Stimulated activated CD4-positive, alpha-beta T cell treated with anti-CD3 and anti-CD28 coated beads, Interleukin-2, amount 100 ng/mL, for 4 hours (primary cell): Measurements from ENCODE around the gene UFC1.

Experiments used
- DNase-seq: peaks from one replicate; pipeline ENCODE4 v3.0.0-alpha.2; 2020; ENCODE audit warnings: low read depth

Gene UFC1

DNA sequence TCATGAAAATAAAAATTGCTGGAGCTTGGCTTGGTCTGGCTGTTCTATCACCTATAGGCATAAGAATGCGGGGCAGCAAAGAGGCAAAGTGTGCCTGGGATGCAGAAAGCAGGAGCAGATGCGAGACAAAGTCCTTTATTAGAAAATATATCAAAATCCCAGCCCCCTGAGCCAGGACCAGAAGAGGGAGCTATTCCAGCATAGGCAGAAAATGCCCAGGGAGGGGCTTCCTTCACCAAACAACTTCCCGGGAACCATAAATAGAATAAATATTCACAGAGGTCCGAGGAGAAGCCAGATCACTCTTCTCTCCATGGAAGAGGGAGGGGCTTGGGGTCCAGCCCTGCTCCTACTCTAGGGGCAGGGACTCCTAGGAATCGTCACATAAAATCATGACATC, 17.4 kb downstream of the UFC1 start:
- no peak for DNase-seq

DNA sequence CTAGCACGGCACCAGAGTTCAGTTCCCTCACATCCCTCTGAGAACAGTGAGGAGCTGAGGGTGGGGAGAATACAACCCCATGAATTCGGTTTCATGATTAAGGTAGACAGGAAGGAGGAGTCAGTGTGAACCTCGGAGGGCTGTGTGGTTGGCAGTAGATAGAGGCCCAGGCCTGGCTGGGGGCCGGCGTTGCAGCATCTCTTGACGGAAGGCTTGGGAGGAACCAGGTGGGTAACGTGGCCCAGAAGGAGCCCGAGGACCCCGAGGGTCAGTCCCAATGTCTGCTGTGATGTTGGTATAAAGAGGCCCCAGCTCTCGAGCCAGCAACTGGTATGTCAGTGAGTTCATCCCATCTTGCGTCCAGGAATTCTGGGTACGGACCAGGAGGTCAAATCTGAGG, 17.9 kb downstream of the UFC1 start:
- DNase-seq, result no peak

DNA sequence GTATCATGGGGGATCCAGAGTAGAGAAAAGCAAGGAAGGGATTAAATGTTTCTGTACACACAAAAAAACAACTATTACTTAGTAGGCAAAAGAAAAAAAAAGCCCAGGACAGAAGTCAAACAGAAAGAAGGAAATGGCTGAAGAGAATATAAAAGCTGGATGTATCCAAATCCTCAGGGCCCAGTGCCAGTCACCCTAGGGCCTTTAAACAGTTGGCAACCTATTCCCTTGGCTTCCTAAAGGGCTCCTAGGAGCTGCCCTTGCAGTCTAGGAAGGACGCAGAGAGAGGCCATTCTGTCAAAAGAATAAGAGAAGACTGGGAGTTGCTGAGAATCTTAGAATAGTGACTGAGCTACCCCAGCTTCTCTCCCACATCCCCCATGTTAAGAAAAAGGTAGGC, 18.6 kb downstream of the UFC1 start:
- DNase-seq, result no peak

DNA sequence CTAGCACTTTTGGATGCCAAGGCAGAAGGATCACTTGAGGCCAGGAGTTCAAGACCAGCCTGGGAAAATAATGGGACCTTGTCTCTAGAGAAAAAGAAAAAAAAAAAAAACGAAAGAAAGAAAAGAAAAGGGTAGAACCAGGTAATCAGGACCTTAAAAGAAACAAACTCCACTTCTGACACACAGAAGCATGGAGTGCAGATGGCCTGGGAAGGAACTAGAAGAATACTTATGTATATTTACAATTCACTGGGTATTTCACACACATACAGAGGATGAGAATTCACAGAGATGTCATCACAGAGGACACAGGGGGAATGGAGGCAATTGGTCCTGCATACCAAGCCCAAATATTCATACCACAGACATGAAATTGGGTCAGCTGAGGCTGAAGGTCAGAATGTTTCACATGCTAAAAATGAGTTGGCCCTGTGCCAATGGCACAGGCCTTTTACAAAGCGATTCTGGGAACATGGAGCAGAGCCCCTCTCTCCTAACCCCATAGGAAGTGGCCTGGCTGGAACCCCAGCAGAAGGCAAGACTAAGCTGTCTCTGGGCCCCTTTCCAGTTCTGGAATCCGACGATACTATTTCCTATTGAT, 19.1 kb downstream of the UFC1 start:
- DNase-seq, result no peak

DNA sequence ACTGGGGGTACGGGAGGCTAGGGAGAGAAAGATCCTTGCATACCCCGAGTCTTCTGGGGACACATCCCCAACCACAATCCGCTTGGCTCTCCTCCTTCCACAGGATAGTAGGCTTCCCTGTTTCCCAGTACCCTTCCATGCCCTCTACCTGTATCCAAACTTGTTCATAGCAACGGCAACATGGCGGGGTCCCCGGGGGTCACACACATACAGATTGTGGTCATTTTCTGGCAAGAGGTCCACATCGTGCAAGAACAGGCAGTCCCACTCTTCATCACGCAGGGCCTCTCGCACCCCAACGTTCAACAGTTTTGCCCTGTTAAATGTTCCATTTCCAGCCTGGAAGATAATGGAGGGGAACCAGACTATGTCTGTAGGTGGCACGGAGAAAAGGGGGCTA, 19.9 kb downstream of the UFC1 start:
- DNase-seq, result no peak

DNA sequence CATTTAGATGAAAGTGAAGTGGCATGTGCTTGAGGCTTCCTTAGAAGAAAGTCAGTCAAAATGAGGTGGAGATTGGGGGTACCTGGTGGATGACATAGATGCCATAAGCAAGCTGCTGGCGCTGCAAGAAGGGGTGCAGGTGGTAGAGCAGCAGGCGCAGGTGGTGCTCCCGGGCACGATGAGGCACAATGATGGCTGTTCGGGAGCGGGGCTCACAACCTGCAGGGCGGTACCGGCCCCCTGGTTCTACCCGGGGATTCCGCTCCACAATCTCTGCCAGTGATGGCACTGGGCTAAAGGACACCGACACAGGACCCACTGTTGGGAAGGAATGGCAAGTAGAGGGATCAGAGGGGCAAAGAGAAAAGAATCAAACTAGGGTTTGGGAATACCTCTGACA, 21.1 kb downstream of the UFC1 start:
- DNase-seq, result no peak

DNA sequence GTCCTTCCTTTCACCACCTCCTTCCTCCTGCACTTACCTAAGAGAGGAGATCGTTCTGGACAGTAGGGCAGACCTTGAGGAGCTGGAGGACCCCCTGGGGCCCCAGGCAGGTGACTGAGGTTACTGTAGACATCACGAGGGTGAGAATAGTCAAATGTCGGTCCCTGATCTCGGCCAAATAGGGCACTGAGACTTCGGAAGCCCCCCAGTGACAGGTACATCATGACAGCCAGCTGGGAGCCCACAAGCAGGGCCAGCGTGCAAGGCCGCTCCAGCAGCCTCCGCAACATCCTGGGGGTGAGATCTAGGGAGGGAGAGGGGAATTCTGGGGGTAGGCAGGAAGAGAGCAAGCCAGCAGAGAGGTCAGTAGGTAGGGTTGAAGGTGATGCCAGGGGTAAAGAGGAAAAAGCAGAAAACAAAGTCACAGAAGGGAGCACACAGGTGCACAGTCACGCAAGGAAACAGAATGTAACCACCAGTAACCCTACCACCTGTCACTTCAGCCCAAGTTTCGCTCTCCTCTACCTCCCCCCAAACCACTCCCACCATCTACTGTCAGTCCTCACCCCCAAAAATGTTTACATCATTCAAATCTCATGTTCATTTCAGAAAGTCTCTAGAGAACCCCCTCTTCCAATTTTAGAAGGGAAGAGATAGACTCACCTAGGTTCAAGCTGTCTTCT, 22.1 kb downstream of the UFC1 start:
- no peak for DNase-seq

DNA sequence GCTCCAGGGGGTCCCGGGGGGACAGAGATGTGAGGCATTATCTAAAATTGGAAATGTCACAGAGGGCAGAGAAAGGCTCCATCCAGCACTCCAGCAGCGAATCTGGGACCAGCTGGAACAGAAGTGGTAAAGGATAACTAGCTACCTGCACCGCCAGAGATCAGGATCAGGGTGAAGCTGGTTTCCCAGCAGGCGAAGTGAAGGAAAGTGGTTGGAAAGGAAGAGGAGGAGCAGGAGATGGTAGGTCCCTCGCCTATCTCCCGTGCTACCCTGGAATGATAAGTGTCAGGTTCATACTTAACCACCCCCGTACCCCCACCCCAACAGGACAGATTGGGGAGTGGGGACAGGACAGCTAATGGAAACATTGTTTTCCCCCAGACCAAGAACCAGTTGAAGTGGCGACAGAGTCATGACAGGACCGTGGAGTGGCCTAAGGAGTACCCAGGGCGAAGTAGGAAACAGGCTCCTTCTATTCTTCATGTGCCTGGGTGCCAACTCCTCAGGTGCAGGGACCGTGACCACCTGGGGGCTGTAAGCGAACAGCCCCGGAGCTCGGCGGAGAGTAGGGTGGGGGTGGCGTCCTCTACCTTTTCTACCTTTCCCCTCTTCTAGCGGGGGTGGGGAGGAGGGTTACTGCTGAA, 22.8 kb downstream of the UFC1 start:
- DNase-seq, result no peak

DNA sequence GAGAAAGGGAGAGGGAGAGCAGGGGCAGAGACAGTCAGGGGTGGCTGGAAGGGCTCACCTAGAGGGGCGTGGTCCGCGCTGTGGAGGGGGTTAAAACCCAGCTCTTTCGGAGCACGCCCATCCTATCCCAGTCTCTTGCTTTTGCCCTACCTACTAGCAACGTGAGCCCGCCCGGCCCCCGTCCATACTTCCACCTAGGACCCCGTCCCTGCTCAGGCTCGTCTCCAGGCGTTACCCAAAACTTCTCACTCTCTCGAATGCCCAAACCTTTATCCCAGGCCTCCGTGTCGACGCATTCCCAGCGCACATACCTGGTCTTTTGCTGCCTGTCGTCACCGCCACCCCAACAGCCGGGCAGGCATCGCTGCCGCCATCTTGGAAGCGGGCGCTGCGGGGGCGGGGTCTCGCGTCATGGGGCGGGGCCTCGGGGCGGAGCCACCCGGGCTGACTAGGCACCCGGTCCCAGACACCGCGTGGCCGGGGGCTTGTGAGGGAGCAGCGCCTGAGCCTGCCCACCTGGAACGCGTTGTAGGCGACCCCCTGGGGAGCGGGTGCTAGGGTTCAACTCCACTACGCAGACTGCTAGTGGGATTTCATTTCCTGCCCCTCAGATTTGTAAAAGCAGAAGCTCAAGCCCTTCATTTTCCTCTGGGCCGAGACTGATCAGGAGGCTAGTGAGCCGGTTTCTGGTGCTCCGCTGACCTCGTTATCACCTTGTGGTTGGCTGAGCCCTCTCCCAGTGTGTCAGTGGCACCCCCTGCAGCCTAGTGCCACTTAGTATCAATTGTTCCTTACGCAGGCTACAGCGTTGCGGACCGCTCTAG, 23.5 kb downstream of the UFC1 start, which contains the start of gene B4GALT3:
Gene B4GALT3, minus strand, starts transcription at position 396 of the 824 bp plus-strand sequence. CDS start 1,447 bp downstream, outside the sequence.
- peak; percentile 95 for DNase-seq

DNA sequence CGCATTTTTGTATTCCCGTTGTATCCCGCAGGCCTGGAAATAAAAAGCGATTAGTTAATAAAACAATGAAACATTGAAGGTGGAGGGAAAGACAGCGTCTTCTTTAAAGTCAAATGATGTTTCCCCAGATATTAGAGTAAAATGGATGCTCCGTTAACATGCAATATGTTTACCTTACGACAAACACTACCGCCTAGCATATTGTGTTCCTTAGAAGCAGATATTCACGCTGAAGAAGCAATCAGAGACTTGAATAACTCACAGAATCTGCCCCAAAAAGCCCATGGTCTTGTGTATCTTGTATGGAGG, 24.1 kb downstream of the UFC1 start:
- no peak for DNase-seq

DNA sequence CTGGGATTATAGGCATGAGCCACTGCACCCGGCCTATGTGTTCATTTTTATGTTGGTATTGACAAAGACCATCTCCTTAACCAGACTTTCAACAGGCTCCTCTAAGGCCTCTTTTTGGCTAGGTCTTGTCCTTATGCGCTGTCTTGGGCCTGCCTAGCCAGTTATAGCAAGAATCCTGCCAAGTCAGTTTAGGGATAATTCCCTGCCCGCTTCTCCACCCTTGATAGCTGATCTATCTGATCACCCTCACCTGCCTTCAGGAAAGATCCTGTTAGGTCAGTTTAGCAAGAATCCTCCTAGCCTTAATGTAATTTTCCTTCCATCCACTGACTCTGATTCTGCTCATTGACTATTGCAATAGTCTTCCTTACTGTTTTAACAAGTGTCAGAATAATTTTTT, 25.9 kb downstream of the UFC1 start:
- DNase-seq, result no peak

DNA sequence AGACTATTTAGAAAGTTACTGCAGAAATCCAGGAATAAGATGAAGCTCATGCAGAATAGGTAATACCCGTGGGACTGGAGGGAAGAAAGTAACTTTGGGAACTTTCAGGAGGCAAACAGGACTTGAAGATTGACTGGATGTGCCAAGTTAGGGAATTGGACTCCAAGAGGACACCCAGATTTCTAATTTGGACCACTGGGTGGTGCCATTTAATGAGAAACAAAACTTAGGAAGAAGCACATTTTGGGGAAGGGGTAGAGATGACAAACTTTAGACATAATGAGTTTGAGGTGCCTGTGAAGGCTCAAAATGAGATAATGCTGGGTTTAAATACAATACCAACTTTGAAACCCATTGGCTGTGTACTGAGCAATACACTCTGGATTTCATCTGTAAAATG, 26.9 kb downstream of the UFC1 start:
- DNase-seq, result no peak

DNA sequence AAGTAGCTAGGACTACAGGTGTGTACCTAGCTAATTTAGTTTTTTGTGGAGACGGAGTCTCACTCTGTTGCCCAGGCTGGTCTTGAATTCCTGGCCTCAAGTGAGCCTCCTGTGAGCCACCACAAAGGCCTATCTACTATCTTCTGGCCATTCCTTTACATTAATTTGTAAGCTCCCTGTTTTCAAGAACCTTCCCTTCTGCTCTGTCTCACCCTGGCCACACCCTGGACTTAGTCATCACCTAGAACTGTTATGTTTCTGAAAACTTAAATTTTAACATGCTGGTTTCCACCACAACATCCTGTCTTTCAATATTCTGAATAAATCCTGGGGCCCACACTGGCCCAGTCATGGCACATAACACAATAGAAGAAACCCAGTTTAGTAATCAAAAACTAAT, 28.4 kb downstream of the UFC1 start:
- peak; percentile 62 for DNase-seq

DNA sequence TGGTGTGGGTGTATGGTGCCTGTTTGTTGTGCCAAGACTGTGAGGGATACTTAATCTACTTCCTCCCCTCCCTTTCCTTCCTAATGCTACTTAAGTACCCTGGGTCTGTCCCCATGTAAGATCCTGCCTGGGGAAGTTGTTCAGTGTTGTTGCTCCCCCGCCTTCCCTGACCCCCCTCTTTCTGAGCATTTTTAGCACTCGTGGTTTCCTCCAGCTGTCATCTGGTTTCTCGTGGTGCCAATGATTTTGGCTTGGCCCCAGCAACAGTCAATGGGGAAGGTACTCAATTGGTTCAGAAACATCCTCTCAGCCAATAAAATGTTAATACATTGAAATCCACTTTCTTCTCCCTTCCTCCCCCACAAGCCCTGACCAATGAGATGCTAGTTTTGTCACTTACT, 31.5 kb downstream of the UFC1 start:
- peak; percentile 50 for DNase-seq

DNA sequence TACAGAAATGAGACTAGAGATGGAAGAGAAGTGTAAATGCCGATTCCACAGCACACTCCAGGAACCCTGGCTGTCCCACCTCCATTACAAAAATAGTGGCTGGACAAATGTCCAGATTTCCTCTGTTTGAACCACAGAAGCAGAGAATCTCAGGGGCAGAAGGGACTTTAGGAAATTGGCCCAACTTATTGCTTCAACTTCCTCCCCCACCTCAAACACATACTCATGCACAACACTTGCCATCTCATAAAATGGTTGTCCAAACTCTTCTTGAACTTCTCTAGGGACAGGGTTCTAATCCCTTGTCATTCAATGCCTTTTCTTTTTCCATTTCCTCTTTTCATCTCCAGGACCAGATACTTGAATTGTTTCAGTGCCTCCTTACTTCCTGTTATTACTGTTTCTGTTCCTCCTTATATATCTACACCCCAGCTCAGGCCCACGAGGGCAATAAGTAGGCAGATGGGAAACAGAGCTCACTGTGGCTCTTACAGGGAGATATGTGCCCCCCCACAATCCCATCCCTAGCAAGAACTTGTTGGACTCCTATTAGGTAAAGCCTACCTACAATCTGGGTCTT, 32.0 kb downstream of the UFC1 start:
- DNase-seq, result no peak

DNA sequence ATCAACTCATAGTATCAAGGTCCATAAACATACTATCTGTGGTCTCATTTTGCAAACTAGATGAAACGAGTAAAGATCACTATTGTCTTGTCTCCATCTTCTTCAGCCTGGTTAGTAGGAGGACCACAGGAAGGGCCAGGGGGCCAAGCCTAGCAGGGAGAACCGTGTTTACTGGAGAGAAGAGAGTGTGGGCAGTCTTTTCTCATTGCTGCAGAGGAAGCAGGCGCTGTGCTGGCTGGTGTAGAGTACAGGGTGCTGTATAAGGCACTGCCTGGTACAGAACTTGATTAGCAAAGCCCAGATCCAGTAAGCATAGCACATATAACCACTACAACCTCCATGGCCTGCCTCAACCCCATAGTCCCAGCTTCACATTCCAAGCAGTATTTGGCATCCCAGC, 33.5 kb downstream of the UFC1 start:
- DNase-seq, result no peak

DNA sequence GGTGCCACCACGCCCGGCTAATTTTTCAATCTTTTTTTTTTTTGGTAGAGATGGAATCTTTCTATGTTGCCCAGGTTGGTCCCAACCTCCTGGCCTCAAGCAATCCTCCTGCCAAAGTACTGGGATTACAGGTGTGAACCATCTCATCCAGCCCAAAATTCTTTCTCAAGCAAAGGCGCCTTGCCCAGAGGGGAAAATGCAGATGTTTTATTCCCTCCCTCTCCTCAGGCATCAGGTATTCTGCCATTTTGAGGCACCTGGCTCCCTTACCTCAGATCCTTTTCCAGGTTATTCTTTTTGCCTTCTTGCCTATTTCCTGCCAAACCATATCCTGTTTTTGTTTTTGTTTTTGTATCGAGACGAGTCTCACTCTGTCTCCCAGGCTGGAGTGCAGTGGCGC, 34.6 kb downstream of the UFC1 start:
- DNase-seq, result no peak

DNA sequence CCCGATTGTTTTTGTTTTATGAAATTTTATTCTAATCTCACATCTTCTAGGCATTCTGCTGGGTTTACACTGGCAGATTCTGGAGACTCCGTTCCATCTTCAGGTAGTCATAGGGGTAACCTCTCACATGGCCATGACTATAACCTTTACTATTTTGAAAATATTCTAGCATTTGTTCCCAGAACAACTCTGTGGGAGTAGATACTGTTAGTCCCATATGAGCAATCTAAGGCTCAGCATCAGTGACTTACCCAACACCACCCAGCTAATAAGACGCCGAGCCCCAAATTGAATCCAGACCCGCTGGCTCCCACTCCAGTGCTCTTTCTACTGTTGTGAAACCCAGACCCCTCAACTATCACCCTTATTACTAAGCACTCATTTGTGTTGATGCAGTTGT, 35.3 kb downstream of the UFC1 start:
- no peak for DNase-seq

DNA sequence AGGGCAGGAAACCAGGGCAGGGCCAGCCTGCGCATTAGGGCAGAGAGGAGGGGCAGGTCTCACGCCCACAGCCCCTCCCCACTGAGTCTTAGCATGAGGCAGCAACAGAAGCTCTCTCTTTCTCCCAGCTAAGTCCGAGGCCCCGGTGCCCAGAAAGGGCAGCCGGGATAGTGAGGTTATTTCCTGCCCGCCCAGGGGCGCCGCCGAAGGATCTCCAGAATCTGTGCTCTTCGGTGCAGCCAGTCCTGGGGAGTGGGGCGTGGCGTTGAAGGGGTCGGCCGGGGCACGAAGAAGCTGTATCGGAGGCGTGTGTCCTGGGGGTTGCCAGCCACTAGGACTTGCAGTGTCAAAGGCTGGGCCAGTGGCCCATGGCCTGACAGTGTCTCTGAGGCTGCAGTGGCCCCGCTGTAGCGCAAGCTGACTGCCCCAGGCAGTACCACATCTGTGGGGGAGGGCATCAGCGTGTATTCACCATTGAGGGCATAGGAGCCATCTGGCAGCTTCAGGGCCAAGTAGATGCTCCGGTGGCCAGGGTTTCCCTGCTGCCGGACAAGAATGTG, 37.3 kb downstream of the UFC1 start:
- no peak for DNase-seq

DNA sequence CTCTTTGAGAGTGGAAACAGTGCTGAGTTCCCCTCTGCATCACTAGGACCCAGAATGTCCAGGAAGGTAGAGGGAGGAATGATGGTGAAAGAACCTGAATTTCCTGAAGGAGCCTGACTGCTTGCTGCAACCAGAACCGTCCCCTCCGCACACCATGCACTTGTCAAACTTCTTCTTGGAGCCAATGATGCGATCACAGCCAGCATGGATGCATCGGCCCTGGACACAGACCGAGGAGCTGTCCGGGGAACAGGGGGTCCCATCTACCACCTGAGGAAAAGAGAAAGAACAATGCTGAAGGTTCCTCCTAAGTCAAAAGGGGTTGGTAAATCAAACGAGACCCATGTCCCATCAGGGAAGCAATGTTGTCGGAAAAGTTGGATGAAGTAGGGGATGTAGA, 38.2 kb downstream of the UFC1 start:
- no peak for DNase-seq

DNA sequence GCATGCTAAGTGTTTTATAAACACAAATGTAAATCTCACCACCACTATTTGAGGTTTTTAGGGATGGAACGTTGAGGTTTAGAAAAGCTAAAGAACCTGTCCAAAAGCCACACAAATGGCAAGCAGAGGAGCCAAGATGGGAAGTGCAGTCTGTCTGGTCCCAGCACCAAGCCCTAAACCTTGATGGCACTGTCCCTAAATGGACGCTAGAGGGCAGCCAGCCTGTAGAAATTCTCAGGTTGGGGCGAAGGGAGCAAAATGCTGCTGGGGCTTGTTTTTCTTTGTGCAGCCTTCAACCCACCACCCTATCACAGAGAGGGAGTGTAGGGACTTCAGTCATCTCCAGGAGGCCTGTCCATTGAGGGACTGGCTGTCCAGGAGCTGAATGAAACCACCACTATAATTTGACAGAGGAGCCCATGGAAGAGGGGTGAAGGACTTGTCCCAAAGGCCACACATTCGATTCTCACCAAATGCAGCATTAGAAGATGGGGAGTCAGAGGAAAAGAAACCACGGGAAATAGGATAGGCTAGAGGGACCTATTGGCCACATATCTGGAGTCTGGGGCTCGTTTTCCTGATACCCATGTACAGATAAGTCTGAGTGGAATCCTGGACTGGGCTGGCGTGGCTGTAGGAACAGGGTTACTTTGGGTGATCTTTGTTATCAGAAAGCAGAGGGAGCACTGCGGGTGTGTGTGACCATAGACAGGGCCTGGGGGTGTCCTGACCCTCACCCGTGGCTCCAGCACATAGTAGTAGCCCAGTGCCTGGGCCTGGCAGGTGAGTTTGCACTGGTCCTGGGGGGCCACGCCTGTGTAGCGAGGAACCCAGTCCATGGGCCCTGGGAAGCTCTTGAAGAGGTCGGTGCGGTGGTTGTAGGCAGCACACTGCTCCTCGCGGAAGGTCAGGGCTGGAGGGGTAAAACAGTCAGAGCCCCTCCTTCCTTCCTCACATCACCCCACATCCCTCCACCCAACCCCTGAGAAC, 39.0 kb downstream of the UFC1 start:
- peak; percentile 54 for DNase-seq
